ENCODE results near the gene UBE3D.
"Not testable (repeated sequence)": the region's sequence is repeated elsewhere in the genome, so short reads cannot be mapped to it uniquely, and the experiment has no call there.

The UBE3D gene

GRCh38 chr6:82865461-82865860 lies 200.2 kb downstream of the UBE3D start:
- DNase-seq = no peak

GRCh38 chr6:82863781-82864180 lies 201.9 kb downstream of the UBE3D start:
- DNase-seq = no peak

- DNase-seq = no peak
Measured at GRCh38 chr6:82862543-82862942, 203.1 kb downstream of the UBE3D start.

- DNase-seq = no peak
Measured at GRCh38 chr6:82861121-82861520, 204.5 kb downstream of the UBE3D start.

- not testable (repeated sequence) for DNase-seq
Measured at GRCh38 chr6:82856077-82856476, 209.6 kb downstream of the UBE3D start.

GRCh38 chr6:82852904-82853303 lies 212.7 kb downstream of the UBE3D start:
- DNase-seq = not testable (repeated sequence)

- no peak for DNase-seq
Measured at GRCh38 chr6:82843291-82843885, 222.3 kb downstream of the UBE3D start.

- DNase-seq = no peak
Measured at GRCh38 chr6:82842721-82843120, 222.9 kb downstream of the UBE3D start.

Measured in activated CD4-positive, alpha-beta T cell treated with anti-CD3 and anti-CD28 coated beads, Interleukin-10, Interleukin-2, amounts not matched to agents 100 ng/mL and 50 ng/mL, durations not matched to agents 16 hours and 8 hours (primary cell).